GM03348 (cell line): ENCODE measurements around the gene ZNF197.
"Not testable (repeated sequence)": the region's sequence is repeated elsewhere in the genome, so short reads cannot be mapped to it uniquely, and the experiment has no call there.

ENCODE experiments used
- DNase-seq: peaks from one replicate; pipeline ENCODE4 v3.0.0; 2012; ENCODE audit warnings: low spot score

ZNF197 gene

DNA sequence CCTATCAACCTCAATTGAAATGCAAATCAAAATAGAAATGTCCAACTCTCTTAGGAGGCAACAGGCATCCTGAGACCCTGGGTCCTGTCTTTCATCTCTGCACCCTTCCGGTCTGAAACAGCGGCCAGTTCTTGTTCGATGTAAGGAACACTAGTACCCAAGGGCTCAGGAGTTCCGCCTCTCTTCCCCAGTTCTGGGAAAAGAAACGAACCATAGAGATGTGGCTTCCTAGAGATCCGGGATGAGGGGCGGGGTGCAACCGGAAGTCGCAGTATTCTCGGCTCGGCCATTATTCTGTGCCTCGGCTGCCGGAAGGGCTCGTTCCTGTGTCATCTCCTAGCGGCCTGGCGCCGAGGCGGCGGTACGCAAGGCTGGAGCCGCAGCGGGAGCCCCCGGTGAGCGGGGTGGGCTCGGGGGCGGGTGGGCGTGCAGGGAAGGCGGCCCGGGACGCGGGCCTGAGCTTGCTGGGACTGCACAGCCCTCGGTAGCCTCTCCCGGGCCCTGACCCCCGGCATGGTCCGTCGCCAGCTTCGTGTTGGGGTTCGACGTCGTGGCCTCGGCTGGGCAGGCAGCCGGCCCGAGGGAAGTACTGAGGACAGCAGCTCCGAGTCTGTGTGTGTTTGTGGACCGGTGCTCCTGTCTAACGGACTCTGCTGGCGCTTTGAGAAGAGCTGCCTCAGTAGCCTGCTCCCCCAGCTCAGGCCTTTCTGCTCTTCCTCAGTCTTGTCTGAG is at the start of gene ZNF197:
ZNF197 (plus strand) TSS at position 288 of the 732 bp plus-strand sequence. CDS start 4,119 bp downstream, outside the sequence.
- DNase-seq = peak; percentile 95

DNA sequence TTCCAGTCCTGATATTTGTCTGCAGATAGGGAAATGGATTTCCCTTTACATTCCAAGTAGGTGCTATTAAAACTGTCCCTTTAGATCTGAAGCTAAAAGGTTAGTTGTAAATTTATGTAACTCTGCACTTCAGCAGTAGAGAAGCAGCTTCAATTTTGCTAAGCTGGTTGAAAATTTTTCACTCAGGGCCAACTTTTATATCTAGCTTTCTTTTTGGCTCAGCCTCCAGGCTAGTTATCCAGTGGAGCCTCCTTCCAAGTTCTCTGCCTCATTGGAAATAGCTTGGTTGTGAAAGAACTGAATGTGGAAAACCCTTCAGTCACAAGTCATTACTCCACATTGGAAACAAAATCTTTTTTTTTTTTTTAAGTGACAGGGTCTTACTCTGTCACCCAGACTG is 48.2 kb upstream of the ZNF197 start:
- DNase-seq = no peak

DNA sequence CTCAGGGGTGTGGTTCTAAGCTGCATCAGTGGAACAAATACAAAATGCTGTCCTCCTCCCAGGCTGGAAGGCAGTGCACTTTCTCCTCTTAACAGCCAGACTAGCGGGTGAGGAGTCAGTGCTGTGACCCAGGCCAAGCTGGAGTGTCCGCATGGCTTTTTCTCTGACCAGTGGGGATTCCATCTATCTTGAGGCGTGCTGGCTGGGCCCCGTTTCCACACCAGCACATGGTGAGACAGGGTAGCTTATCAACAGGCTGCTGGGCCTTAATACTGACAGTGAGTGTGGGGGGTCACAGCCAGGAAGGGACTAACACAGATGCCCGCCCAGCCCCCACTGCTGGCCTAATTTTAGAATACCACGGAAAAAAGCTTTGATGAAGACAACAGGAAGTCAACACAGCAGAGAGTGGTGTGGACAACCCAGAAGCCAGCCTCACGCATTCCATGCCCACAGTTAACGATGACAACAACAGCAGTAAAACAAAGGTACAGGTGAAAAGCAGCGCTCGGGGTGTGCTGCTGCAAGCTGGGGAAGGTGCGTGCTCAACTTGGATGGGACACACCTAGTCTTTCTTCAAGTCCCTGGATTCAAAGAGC is 47.4 kb upstream of the ZNF197 start:
- not testable (repeated sequence) for DNase-seq

DNA sequence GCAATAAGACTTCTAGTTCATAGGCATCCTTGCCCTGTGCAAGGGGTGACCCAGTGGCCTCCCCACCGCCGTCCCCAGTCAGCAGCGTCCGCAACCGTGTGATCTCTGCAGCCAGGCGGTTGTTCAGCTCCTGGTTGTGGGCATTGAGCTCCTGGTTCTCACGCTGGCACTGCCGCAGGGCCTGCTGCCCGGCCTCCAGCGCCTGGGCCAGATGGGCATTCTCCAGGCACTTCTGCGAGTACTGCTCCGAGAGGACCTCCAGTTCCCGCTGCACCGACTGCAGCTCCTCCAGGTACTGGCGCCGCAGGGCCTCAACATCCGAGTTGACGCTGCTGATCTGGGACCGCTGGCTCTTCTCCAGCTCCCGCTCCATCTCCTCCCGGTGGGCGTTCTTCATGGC is 46.5 kb upstream of the ZNF197 start:
- DNase-seq = not testable (repeated sequence)

DNA sequence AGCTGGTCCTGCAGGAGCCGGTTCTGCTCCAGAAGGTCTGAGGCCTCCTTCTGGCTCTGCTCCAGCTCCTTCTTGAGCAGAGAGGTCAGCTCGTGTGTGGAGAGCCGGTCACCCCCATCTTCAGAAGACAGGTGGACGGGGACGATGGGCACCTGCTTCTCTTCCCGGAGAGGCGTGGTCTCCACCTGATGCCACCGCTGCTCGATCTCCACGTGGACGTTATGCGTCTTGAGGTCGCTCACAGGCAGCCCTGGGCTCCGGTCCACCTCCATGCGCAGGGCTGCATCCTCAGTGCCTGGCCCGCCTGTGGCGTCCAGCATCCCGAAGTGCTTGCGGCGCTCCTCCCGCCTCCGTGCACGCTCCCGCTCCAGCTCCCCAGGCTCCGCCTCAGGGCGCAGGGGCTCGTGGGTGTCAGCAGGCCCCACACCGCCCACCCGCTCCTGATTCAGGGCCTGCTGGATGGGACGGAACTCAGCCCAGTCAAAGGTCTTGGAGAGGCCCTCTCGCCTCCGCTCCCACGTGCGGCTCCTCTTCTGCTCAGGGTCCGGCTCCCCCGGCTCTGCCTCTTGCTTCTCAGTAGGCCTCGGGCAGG is 45.8 kb upstream of the ZNF197 start:
- not testable (repeated sequence) for DNase-seq

DNA sequence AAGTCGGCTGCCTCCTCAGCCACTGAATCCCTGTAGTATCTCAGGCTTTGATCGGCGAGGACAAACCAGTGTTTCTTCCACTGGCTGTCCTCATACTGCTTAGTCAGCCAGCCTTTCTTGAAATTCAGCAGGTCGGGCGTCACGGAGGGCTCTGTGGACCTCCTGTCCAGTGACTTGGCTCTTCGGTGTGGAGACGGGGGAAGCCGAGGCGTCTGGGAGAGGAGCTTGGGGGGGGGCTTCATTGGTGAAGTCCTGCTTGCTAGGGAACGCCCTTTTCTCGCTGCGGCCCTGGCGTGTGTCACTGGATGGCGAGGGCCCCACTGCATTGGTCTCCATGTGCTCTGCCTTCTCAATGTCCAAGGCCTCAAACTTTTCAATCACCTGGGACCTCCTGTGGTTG is 45.1 kb upstream of the ZNF197 start:
- not testable (repeated sequence) for DNase-seq

DNA sequence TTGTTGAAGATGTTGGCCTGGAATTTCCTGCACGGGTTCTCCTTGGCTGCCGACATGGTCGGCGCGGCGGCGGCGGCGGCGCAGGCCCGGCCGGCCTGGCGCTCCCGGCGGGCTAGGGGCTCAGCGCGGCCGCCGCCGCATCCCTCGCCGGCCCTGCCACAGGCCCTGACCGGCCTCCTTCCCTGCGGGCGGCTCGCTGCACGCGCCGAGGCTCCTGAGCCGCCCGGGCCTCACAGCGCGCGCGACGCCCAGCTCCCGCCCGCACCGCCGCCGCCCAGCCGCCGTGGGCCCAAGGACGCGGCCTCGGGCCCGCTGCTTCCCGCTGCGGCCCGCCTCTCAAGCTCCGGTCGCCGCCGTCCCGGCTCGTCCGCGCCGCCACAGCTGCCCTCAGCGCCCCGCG is 43.9 kb upstream of the ZNF197 start:
- DNase-seq = not testable (repeated sequence)

DNA sequence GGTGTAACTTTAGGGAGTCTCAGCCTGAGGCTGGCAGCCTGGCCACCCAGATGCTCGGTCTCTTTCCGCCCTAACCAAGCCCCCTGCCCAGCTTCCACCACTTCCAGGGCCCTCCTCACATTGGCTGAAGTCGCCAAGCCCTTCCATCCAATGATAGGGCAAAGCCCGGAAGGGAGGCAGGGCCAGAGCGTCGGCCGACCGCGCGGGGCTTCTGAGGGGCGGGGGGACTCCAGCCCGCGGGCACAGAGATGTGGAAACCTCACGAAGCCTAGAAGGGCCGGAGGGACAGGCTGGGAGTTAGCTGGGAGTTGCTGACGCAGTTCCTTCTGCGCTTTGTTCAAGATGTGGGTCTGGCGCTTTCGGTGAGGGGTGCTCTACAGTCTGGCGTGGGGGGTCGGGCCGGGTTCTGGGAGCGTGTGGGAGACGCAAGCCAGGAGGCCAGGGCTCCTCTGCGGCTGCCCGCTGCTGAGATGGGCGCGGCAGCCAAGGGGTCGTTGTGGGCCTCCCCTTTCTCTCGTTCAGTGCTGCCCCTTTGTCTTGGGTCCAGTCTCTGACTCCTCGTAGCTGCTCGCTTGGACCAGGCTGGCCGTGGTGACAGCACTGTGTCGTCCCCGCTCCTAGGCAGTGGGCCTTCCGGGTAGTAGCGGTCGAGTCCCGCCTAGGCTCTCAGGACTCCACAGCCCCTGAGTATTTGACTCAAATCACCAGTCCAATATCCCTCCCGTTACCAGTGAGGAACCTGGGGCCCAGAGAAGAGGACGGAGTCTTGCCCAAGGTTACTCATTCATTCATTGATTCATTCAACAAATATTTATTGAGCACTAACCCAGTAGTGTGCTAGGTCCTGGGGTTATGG is 40.0 kb upstream of the ZNF197 start, which contains the start of gene ZNF660:
ZNF660 (plus strand) TSS at position 319 of the 856 bp plus-strand sequence. CDS start 9,230 bp downstream, outside the sequence.
- peak; percentile 84 for DNase-seq

DNA sequence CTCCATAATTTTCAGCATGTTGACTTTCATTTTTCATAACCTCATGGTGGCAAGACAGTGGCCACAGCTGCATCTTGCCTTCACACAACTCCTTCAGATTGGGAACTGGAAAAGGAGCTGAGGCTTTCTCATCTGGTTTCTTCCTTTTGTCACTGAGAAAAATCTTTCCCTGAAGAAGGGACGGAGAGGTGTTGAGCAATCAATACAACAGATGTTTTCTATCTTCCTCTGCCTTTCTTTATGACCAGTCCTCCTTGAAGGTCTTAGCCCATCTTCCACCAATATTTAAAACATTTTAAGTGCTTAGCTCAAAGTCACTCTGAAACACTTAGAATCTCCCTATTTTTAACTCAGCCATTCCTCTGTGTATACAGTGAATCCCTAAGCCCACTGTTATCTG is 28.2 kb upstream of the ZNF197 start:
- DNase-seq = no peak

DNA sequence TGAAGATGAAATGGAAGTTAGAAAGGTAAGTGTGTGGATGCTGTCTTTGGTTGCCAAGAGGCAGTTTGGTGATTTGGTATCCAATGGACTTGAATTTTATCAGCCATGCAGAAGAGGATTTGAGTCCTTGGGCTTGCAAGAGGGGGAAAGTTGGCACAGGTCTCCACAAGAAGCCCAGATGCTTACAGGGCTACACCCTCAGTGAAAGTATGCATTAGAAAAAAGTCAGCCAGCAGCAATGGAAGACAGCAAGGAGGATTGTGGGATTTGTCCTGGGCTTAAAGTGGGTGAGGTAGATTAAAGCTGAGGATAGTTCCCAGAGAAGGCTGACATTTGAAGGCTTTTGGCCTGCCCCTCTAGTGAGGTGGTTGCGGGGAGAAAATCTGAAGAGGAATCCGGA is 23.1 kb upstream of the ZNF197 start:
- no peak for DNase-seq

DNA sequence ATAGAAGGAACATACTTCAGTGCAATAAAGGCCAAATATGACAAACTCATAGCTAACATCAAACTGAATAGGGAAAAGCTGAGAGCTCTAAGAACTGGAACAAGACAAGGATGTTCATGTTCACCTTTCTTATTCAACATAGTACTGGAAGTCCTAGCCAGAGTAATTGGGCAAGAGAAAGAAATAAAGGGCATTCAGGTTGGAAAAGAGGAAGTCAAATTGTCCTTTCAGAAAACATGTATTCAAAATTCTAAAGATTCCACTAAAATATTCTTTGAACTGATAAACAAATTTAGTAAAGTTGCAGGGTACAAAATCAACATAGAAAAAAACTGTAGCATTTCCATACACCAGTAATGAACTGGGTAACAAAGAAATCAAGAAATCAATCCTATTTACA is 12.2 kb upstream of the ZNF197 start:
- DNase-seq = no peak

DNA sequence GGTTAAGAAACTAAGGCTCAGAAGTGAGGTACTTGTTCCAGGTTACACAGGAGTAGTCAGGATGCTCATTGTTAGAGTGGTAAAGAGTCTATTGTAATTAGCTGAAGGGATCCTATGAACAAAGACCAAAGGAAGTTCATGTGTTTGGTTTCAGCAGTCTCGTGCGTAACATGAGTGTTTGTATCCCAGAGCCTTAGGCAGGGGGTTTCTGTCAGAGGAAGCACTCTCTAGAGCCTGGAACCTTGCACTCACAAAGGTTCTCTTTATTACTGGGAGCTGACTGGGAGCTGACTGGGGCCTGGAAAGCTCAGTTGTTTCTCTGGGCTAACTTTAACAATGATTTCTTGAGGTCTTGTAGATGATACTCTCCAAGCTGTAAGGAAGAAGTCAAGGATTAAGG is 3.9 kb downstream of the ZNF197 start:
- no peak for DNase-seq

DNA sequence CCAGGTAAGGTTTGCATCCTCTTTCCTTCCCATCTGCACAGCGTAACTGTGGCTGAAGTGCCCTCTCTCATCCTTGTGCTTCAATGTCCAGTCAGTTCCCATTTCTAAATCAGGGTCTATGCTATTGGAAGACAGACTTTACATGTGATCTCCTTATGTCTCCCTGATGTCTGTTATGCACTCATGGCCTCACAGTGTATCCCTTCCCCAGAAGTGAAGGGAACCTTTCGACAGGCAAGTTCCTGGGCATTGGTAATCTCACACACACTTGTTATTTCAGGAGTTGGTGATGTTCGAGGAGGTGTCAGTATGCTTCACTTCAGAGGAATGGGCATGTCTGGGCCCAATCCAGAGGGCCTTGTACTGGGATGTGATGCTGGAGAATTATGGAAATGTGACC is 7.4 kb downstream of the ZNF197 start:
- no peak for DNase-seq

DNA sequence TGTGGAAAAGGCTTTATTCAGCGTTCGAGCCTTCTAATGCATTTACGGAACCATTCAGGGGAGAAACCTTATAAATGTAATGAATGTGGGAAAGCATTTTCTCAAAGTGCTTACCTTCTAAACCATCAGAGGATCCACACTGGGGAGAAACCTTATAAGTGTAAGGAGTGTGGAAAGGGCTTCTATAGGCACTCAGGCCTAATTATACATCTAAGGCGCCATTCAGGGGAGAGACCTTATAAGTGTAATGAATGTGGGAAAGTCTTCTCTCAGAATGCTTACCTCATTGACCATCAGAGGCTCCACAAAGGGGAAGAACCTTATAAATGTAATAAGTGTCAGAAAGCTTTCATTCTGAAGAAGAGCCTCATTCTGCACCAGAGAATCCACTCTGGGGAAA is 17.5 kb downstream of the ZNF197 start:
- no peak for DNase-seq

DNA sequence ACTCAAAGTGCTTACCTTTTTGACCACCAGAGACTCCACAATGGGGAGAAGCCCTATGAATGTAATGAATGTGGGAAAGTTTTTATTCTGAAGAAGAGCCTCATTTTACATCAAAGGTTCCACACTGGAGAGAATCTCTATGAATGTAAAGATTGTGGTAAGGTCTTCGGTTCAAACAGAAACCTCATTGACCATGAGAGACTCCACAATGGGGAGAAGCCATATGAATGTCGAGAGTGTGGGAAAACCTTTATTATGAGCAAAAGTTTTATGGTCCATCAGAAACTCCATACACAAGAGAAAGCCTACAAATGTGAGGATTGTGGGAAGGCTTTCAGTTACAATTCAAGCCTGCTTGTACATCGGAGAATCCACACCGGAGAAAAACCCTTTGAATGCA is 18.2 kb downstream of the ZNF197 start:
- DNase-seq = no peak

DNA sequence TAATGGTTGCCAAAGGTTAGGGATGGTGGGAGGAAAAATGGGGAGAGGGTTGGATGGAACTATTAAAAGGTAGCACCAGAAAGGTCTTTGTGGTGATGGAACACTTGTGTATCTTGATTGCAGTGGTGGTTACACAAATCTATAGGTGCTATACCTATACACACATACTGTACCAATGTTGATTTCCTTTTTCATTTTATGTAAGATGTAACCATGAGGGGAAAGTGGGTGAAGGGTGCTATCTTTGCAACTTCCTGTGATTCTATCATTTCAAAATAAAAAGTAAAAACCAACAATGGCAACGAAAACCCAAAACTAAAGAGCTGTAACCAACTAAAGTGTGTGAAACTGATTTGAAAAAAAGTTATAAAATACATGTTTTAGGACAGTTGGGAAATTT is 22.9 kb downstream of the ZNF197 start:
- DNase-seq = no peak

DNA sequence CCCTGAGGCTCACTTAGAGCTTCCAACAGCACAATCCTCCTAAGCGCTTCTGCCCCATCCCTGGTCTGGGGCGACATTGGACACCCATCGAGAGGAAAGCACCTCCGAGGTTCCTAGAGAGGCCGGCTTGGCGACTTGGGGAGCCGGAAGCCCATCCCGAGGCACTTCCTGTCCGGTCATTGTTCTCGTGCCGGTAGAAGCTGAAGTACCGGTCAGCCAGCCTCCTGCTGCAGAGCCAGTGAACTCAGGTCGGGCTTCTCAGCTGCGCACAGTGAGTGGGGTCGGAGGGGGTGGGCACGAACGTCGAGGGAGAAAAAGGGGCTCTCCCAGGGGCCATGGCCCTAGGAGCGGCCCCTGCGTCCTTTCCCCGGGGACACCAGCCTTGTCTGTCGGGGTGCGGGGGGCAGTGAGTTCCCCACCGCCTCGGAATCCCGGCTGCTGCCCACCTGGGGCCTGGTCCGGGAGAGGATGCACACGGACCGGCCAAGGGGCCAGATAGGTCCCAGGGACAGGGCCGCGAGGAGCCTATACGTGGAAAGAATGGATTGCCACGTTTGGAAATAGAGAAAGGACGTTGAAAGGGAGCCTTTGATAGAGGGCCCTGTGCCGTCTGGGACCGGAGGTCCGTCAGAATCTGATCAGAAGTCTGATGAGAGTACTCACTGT is 23.9 kb downstream of the ZNF197 start, which contains the start of gene ZNF35:
ZNF35 (plus strand) TSS at position 169 of the 666 bp plus-strand sequence. CDS start 2,336 bp downstream, outside the sequence.
- peak; percentile 95 for DNase-seq

DNA sequence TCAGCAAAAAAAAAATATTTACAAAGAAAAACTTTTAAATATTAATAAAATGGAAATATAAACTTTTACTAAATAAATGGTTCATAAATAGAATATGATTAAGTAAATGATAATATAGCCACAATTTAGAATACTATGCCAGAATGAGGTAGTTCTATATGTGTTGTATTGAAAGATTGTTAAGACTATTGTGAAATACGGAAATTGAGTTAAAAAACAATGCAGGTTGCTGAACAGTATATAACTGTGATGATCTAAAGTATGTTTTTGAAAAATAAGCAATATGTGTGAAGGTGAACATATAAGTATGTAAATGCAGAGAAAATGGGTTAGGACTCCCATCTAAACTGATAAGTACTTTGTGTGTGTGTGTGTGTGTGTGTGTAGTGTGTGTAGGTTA is 24.9 kb downstream of the ZNF197 start:
- no peak for DNase-seq

DNA sequence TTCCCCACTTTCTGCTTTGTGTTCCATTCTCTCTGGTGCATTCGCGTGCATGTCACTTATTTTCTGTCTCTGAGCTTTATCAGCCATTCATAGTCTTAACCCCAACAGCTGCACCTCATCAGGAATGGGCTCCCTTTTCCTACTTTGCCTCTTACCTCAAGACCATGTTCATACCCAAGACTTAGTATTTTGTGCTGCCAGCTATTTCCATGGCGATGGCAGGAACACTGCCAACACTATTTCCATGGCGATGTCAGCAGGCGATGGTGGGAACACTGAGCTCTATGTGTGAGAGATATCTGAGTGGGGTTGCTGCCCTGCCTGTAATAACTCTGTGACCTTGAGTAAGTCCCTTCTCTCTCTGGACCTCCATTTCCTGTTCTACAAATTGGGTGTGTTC is 29.2 kb downstream of the ZNF197 start:
- DNase-seq = no peak

DNA sequence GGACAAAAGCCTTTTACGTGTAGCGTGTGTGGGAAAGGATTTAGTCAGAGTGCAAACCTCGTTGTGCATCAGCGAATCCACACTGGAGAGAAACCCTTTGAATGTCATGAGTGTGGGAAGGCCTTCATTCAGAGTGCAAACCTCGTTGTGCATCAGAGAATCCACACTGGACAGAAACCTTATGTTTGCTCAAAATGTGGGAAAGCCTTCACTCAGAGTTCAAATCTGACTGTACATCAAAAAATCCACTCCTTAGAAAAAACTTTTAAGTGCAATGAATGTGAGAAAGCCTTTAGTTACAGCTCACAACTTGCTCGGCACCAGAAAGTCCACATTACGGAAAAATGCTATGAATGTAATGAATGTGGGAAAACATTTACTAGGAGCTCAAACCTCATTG is 34.2 kb downstream of the ZNF197 start:
- no peak for DNase-seq

DNA sequence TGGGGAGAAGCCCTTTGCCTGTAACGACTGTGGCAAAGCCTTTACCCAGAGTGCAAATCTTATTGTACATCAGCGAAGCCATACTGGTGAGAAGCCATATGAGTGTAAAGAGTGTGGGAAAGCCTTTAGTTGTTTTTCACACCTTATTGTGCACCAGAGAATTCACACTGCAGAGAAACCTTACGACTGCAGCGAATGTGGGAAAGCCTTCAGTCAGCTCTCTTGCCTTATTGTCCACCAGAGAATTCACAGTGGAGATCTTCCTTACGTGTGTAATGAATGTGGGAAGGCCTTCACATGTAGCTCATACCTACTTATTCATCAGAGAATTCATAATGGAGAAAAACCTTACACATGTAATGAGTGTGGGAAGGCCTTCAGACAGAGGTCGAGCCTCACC is 34.6 kb downstream of the ZNF197 start:
- DNase-seq = no peak

DNA sequence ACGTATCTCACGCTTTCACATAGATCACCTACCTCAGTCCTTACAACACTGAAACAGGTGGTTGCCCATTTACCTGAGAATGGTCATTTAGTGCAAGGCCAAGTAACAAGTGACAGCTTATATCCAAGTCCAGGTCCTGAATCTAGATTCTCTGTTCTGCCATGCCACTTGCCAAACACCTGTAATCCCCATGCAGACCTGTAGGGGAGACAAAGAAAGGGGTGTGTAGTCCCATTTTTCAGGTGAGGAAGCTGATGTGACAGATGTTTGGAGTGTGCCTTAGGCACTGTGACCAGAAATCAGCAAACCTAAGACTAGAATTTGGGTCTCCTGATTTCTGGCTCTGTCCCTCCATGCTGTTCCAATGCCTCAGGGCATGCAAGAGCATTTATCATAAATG is 36.4 kb downstream of the ZNF197 start:
- DNase-seq = no peak
